Measurements from ENCODE around the gene TOMM70.

DNA sequence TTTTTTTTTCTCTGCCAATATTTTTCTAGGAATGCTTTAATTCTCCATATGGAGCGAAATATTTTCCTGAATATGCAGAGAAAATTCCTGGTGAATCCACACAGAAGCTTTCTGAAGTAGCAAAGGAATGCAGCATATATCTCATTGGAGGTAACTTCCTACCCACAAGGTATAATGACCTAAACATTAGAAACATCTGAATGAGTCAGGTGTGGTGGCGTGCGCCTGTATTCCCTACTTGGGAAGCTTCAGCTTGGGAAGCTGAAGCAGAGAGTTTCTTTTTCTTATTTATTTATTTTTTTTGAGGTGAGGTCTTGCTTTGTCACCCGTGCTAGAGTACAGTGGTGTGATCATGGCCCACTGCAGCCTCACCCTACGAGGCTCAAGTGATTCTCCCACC lies 61.1 kb downstream of the TOMM70 start:
- TF ChIP-seq, protein P1, sequence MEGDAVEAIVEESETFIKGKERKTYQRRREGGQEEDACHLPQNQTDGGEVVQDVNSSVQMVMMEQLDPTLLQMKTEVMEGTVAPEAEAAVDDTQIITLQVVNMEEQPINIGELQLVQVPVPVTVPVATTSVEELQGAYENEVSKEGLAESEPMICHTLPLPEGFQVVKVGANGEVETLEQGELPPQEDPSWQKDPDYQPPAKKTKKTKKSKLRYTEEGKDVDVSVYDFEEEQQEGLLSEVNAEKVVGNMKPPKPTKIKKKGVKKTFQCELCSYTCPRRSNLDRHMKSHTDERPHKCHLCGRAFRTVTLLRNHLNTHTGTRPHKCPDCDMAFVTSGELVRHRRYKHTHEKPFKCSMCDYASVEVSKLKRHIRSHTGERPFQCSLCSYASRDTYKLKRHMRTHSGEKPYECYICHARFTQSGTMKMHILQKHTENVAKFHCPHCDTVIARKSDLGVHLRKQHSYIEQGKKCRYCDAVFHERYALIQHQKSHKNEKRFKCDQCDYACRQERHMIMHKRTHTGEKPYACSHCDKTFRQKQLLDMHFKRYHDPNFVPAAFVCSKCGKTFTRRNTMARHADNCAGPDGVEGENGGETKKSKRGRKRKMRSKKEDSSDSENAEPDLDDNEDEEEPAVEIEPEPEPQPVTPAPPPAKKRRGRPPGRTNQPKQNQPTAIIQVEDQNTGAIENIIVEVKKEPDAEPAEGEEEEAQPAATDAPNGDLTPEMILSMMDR (conservative IDR thresholded peaks at IDR 0.05; ENCODE audit: low read length) = no peak
- TF ChIP-seq EZH2phosphoT487 (IDR thresholded peaks at IDR 0.05; ENCODE audit: borderline replicate concordance, low read depth, low read length) = no peak

Measured in OCI-LY7 (cell line).